ENCODE results near the gene CHI3L2.

Gene CHI3L2

GRCh38 chr1:111242805-111243523 is 15.5 kb downstream of the CHI3L2 start:
- FAIRE-seq (no peak), DNase-seq (ENCODE audit: insufficient read length, low spot score) (no peak)

- DNase-seq (ENCODE audit: insufficient read length, low spot score) (no peak), FAIRE-seq (no peak)
Measured at GRCh38 chr1:111247125-111247838, 19.8 kb downstream of the CHI3L2 start.

- DNase-seq (ENCODE audit: insufficient read length, low spot score): no peak
- no peak for FAIRE-seq
Measured at GRCh38 chr1:111249960-111250359, 22.4 kb downstream of the CHI3L2 start.

- DNase-seq (ENCODE audit: insufficient read length, low spot score): no peak
- FAIRE-seq: no peak
Measured at GRCh38 chr1:111251570-111251969, 24.1 kb downstream of the CHI3L2 start.

- FAIRE-seq: no peak
Measured at GRCh38 chr1:111252786-111253185, 25.3 kb downstream of the CHI3L2 start.

GRCh38 chr1:111253876-111254275 is 26.4 kb downstream of the CHI3L2 start:
- DNase-seq (ENCODE audit: insufficient read length, low spot score) (no peak), FAIRE-seq (no peak)

More at GRCh38 chr1:111252786-111253185, 25.3 kb downstream of the CHI3L2 start:
- DNase-seq (ENCODE audit: insufficient read length, low spot score): no peak

- FAIRE-seq: no peak
- no peak for DNase-seq (ENCODE audit: insufficient read length, low spot score)
Measured at GRCh38 chr1:111256988-111257658, 29.6 kb downstream of the CHI3L2 start.

GRCh38 chr1:111267801-111268508 is 40.4 kb downstream of the CHI3L2 start:
- FAIRE-seq: no peak
- no peak for DNase-seq (ENCODE audit: insufficient read length, low spot score)

- FAIRE-seq (no peak), DNase-seq (ENCODE audit: insufficient read length, low spot score) (no peak)
Measured at GRCh38 chr1:111269825-111270406, 42.4 kb downstream of the CHI3L2 start.

GRCh38 chr1:111270771-111271463 is 43.4 kb downstream of the CHI3L2 start:
- FAIRE-seq: no peak
- DNase-seq (ENCODE audit: insufficient read length, low spot score): no peak

- DNase-seq (ENCODE audit: insufficient read length, low spot score): no peak
Measured at GRCh38 chr1:111271464-111271801, 43.9 kb downstream of the CHI3L2 start.

GRCh38 chr1:111272081-111272480 is 44.6 kb downstream of the CHI3L2 start:
- DNase-seq (ENCODE audit: insufficient read length, low spot score) (no peak), FAIRE-seq (no peak)

More at GRCh38 chr1:111271464-111271801, 43.9 kb downstream of the CHI3L2 start:
- FAIRE-seq: no peak

- DNase-seq (ENCODE audit: insufficient read length, low spot score) (no peak), FAIRE-seq (no peak)
Measured at GRCh38 chr1:111274653-111275052, 47.1 kb downstream of the CHI3L2 start.

GRCh38 chr1:111275079-111275478 is 47.6 kb downstream of the CHI3L2 start:
- FAIRE-seq (no peak), DNase-seq (ENCODE audit: insufficient read length, low spot score) (no peak)

GRCh38 chr1:111275780-111276433 is 48.4 kb downstream of the CHI3L2 start:
- no peak for DNase-seq (ENCODE audit: insufficient read length, low spot score)
- no peak for FAIRE-seq

- DNase-seq (ENCODE audit: insufficient read length, low spot score): no peak
- FAIRE-seq: no peak
Measured at GRCh38 chr1:111279144-111279543, 51.6 kb downstream of the CHI3L2 start.

GRCh38 chr1:111280267-111280666 is 52.8 kb downstream of the CHI3L2 start:
- no peak for FAIRE-seq

GRCh38 chr1:111281411-111281810 is 53.9 kb downstream of the CHI3L2 start:
- DNase-seq (ENCODE audit: insufficient read length, low spot score) (no peak), FAIRE-seq (no peak)

More at GRCh38 chr1:111280267-111280666, 52.8 kb downstream of the CHI3L2 start:
- DNase-seq (ENCODE audit: insufficient read length, low spot score): no peak

- FAIRE-seq: no peak
- DNase-seq (ENCODE audit: insufficient read length, low spot score): no peak
Measured at GRCh38 chr1:111283838-111284237, 56.3 kb downstream of the CHI3L2 start.

GRCh38 chr1:111285879-111286278 is 58.4 kb downstream of the CHI3L2 start:
- no peak for DNase-seq (ENCODE audit: insufficient read length, low spot score)
- FAIRE-seq: no peak
